ENCODE results near the gene SORL1.

DNA sequence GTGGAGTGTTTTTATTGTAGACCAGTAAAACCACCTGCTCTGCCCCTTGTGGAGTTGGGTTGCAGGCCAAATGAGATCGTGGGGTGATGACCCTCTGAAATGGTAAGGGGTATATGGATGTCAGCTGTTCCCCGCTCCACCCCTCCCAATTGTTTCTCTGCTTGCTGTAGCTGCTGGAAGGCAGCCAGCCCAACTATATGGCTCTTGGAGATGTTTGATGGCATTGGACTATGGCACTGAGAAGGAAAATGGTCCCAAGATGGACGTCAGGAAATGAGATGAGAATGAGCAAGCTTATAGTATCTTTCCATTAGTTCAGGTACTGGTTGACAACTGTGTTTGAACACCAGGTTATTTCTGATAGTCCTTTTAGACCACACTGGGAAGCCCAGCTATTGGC is 95.5 kb downstream of the SORL1 start:
- TF ChIP-seq CREB1 (IDR thresholded peaks at IDR 0.05; ENCODE audit: low read depth) (no peak), YY1 (IDR thresholded peaks at IDR 0.05; ENCODE audit: low read depth) (no peak), EP300 (IDR thresholded peaks at IDR 0.05; ENCODE audit: borderline replicate concordance) (no peak), CEBPB (IDR thresholded peaks at IDR 0.05) (no peak), TAF1 (IDR thresholded peaks at IDR 0.05; ENCODE audit: low read depth) (no peak), NFIC (IDR thresholded peaks at IDR 0.05) (no peak), TEAD4 (IDR thresholded peaks at IDR 0.05) (no peak)
- TF ChIP-seq, protein P1, sequence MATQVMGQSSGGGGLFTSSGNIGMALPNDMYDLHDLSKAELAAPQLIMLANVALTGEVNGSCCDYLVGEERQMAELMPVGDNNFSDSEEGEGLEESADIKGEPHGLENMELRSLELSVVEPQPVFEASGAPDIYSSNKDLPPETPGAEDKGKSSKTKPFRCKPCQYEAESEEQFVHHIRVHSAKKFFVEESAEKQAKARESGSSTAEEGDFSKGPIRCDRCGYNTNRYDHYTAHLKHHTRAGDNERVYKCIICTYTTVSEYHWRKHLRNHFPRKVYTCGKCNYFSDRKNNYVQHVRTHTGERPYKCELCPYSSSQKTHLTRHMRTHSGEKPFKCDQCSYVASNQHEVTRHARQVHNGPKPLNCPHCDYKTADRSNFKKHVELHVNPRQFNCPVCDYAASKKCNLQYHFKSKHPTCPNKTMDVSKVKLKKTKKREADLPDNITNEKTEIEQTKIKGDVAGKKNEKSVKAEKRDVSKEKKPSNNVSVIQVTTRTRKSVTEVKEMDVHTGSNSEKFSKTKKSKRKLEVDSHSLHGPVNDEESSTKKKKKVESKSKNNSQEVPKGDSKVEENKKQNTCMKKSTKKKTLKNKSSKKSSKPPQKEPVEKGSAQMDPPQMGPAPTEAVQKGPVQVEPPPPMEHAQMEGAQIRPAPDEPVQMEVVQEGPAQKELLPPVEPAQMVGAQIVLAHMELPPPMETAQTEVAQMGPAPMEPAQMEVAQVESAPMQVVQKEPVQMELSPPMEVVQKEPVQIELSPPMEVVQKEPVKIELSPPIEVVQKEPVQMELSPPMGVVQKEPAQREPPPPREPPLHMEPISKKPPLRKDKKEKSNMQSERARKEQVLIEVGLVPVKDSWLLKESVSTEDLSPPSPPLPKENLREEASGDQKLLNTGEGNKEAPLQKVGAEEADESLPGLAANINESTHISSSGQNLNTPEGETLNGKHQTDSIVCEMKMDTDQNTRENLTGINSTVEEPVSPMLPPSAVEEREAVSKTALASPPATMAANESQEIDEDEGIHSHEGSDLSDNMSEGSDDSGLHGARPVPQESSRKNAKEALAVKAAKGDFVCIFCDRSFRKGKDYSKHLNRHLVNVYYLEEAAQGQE (IDR thresholded peaks at IDR 0.05; ENCODE audit: low read depth): no peak
- TF ChIP-seq, protein P2, sequence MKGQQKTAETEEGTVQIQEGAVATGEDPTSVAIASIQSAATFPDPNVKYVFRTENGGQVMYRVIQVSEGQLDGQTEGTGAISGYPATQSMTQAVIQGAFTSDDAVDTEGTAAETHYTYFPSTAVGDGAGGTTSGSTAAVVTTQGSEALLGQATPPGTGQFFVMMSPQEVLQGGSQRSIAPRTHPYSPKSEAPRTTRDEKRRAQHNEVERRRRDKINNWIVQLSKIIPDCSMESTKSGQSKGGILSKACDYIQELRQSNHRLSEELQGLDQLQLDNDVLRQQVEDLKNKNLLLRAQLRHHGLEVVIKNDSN (IDR thresholded peaks at IDR 0.05): no peak
